Epithelial cell of proximal tubule (primary cell): Measurements from ENCODE around the gene HIVEP3. TPM values are rescaled to one million over a fixed set of nuclear protein-coding genes. Genes with fewer than 3 reads are reported as not detected.

Experiments used
- DNase-seq: peaks from one replicate; pipeline ENCODE4 v3.0.0-alpha.2; 2011; ENCODE audit warnings: low read depth
- H3K4me3 ChIP-seq: 2 replicates; pipeline ENCODE4 v1.5.1; 2011; ENCODE audit warnings: low read depth, mild to moderate bottlenecking, low read length
- total RNA-seq: library from RNA; depleted of rRNA; stranded (reverse); fragments of >200 nt; gene quantifications from 2 replicates; pipeline ENCODE4 v1.2.3, GENCODE V29; 2015
- TF ChIP-seq, protein P1 (sequence below): conservative IDR thresholded peaks from 2 replicates; pipeline ENCODE4 v1.5.1; 2012; ENCODE audit warnings: low read depth, mild to moderate bottlenecking, low read length

HIVEP3 gene
- total RNA-seq, 1 donor from 2014 or later = 3.9 TPM

- DNase-seq = no peak
- TF ChIP-seq, protein P1, sequence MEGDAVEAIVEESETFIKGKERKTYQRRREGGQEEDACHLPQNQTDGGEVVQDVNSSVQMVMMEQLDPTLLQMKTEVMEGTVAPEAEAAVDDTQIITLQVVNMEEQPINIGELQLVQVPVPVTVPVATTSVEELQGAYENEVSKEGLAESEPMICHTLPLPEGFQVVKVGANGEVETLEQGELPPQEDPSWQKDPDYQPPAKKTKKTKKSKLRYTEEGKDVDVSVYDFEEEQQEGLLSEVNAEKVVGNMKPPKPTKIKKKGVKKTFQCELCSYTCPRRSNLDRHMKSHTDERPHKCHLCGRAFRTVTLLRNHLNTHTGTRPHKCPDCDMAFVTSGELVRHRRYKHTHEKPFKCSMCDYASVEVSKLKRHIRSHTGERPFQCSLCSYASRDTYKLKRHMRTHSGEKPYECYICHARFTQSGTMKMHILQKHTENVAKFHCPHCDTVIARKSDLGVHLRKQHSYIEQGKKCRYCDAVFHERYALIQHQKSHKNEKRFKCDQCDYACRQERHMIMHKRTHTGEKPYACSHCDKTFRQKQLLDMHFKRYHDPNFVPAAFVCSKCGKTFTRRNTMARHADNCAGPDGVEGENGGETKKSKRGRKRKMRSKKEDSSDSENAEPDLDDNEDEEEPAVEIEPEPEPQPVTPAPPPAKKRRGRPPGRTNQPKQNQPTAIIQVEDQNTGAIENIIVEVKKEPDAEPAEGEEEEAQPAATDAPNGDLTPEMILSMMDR = no peak
- H3K4me3 ChIP-seq = no peak overlapping the region
Observed at GRCh38 chr1:41741244-41741643, 177.5 kb downstream of the HIVEP3 start.

DNA sequence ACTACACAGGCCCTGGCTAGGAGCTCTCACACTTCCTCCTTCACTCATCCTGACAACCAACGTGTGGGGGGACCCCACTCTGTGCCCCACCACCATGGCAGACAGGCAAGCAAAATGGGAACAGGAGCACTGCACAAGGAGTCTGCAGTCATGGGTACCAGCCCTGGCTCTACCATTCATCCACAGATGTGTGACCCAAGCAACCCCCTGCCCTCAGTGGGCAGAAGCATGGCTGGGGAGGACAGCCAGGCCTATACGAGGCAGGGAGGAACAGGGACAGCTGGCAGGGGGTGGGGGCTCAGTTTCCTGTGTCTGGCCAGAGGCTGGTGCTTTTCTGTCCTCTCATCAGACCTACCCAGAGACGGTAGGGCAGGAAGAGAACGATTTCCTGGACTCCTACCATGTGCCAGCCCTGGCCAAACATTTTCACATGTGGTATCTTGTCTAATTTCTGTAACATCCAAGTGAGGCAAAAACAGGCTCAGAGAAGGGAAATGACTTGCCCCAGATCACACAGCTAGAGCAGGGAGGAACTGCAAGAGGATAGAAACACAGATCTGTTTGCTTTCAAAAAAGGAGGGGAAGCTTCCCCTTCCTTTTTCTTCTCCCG, 178.0 kb downstream of the HIVEP3 start:
- TF ChIP-seq, protein P1 = no peak
- no peak overlapping the region for H3K4me3 ChIP-seq
- no peak for DNase-seq

DNA sequence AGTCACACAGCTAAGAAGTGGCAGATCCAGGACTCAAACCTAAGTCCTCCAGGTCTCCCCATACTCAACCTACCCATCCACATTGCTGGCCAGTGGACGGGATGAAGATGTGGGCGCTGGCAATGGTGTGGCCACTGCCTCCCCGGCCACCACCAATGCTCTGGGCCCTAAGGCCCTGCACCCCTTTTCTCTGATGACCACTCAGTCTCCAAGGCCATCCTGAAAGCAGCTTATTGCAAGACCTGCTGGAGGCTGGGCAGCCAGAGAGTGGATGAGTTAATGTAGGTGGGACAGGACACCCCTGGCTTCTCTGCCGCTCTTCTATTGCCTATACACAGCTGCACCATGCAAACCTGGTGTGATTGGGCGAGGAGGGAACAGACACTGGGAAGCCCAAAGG, 178.7 kb downstream of the HIVEP3 start:
- no peak overlapping the region for H3K4me3 ChIP-seq
- TF ChIP-seq, protein P1 = no peak
- DNase-seq = no peak

DNA sequence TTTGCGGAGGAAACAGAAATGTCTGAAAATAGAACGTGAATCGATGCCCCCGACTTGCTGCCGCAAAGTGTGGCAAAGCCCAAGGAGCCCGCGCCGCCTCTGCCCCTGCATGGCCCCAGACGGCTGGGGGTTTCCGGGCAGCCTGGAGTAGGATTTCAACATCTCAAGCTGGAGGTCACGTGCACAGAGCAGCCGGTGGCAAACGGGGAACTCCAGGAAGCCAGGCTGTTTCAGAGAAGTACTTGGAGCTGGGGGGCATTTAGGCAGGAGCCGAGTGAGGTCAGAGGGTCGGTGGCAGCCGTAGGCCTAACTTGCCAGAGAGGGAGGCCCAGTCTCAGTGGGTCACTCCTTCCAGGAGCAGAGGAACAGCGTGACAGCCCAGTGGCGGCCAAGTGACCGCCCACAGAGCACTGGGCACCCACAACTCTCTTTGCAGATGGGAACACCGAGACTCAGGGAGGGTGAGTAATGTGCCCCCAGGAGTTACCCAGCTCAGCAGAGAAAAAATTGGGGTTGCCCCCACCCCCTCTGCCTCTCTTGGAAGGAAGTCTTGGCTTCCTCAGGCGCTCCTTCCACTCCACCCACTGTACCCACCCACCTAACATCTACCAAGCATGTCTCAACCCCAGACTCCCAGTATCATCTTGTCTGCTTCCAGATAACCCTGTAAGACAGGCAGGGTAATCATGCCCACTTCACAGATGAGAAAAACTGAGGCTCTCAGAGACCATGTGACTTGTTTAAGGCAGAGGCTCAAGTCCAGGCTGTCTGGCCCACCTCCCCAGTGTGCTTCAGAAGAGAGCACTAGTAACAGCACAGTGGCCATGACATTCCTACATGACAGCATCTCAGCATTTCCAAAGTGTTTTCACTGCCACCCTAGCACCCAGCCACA, 179.4 kb downstream of the HIVEP3 start:
- TF ChIP-seq, protein P1 = no peak
- no peak overlapping the region for H3K4me3 ChIP-seq
- peak; percentile 56 for DNase-seq

DNA sequence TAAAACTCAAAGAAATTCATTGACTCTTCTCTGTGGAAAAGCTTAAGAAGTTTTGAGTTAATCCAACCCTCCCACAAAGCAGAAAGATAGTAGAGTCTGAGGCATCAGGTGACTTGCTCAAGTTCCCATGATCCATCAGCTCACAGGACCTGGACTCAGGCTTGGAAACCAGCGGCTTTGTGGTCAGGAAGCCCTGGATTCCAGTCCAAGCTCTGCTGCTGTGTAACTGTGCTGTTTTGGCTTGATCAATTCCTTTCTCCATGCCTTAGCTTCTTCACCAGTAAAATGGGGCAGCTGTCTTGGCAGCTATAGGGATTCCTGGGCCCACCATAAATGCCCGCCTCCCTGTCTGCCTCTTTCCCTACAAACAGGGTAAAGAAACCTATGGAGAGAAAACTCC, 180.2 kb downstream of the HIVEP3 start:
- TF ChIP-seq, protein P1 = no peak
- H3K4me3 ChIP-seq = no peak overlapping the region
- DNase-seq = no peak

DNA sequence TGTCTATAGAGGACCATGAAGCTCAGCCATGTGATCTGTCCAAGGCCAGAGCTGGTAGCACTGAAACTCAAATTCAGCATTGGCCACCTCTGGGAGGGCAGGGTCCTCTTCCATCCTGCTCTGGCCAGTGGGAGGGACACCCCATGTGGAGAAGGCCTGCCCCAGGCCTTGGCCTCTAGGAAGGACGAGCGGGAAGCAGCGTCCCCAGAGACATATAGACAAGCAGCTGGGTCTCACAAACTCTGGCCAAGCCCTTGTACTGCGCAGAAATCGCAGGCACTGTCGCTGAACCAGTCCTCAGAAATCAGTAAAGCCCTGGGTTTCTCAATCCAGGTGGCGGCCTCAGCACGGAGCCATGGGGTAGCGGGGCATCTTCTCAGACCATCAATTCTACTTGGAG, 180.7 kb downstream of the HIVEP3 start:
- TF ChIP-seq, protein P1 = no peak
- DNase-seq = no peak
- H3K4me3 ChIP-seq = no peak overlapping the region
